GM12801 (cell line): ENCODE measurements around the gene DOK3.

Experiments used
- TF ChIP-seq, protein P1 (sequence below): IDR thresholded peaks from one replicate; pipeline ENCODE4 v1.5.1; 2011; ENCODE audit warnings: control low read depth; ENCODE audit not compliant: insufficient read length; ENCODE audit errors: extremely low read depth

Gene DOK3

DNA sequence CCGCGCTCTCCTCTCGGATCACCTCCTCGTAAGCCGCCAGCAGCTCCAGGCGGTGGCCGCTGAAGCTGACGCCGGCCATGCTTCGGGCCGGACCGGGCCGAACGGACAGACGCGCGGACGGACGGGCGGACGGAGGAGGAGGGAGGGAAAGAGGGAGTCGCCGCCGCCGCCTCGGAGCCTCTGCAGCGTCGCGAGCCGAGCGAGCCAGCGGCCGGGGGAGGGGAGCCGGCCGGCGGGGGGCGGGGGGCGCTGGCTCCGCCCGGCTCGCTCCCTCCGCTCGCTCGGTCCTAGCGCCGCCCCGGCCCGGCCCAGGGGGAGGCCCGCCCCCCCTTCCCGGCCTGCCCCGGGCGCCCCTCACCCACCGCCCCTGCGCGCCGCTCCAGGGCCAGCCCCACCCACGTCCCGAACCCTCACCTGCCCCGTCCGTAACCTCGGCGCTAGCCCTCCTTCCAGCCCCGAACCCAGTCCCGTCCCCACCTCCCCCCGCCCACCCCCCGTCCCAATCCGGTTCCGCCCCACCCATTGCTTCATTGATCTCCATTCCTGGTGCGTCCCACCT lies 36.1 kb downstream of the DOK3 start, which contains the start of gene DBN1:
DBN1 (minus strand) TSS at position 192 of the 559 bp plus-strand sequence; CDS start at position 79, 113 bp downstream.
- TF ChIP-seq, protein P1, sequence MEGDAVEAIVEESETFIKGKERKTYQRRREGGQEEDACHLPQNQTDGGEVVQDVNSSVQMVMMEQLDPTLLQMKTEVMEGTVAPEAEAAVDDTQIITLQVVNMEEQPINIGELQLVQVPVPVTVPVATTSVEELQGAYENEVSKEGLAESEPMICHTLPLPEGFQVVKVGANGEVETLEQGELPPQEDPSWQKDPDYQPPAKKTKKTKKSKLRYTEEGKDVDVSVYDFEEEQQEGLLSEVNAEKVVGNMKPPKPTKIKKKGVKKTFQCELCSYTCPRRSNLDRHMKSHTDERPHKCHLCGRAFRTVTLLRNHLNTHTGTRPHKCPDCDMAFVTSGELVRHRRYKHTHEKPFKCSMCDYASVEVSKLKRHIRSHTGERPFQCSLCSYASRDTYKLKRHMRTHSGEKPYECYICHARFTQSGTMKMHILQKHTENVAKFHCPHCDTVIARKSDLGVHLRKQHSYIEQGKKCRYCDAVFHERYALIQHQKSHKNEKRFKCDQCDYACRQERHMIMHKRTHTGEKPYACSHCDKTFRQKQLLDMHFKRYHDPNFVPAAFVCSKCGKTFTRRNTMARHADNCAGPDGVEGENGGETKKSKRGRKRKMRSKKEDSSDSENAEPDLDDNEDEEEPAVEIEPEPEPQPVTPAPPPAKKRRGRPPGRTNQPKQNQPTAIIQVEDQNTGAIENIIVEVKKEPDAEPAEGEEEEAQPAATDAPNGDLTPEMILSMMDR, result no peak

DNA sequence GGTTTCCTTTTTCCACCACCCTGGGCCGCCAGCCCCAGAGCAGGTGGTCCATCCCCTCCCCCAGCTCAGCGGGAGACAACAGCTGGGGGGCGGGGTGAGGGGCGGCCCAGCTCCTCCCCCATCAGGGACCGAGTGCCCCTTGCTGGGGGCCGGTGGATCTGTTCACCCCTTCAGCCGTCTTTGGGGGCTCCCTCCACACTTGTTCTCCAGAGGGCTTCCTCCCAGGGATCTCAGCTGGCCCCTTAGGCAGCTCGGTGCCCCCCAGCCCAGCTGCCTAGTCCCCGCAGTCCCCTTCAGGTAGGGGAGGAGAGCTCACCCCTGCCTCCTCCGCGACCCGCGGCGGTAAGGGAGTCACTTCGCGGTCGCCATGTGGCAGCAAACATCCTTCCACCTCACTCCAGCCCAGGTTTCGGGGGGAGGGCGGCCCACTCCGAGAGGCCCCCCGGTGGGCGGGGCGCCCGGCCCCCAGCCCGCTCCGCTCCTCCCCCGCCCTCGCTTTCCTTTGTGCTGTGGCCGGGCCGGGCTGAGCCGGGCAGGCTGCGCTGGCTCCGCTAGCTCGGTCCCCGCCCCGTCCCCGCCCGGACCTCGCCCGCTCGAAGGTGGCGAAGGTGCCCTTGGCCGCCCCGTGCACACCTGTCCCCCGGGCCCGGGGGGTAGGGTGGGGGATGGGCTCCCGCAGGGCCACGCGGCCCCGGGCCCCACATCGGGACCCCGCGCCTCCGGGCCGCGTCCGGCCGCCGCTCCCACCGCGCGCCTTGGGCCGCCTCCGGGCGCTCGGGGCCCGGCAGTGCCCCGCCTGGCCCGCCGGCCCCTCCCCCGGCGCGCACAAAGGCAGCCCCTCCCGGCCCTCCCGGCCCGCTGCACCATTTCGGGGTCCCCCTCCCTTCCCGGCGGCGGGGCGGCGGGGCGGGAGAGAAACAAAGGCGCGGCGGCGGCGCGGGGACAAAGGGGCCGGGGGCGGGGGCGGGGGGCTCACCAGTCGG lies 36.9 kb downstream of the DOK3 start:
- TF ChIP-seq, protein P1, result no peak

DNA sequence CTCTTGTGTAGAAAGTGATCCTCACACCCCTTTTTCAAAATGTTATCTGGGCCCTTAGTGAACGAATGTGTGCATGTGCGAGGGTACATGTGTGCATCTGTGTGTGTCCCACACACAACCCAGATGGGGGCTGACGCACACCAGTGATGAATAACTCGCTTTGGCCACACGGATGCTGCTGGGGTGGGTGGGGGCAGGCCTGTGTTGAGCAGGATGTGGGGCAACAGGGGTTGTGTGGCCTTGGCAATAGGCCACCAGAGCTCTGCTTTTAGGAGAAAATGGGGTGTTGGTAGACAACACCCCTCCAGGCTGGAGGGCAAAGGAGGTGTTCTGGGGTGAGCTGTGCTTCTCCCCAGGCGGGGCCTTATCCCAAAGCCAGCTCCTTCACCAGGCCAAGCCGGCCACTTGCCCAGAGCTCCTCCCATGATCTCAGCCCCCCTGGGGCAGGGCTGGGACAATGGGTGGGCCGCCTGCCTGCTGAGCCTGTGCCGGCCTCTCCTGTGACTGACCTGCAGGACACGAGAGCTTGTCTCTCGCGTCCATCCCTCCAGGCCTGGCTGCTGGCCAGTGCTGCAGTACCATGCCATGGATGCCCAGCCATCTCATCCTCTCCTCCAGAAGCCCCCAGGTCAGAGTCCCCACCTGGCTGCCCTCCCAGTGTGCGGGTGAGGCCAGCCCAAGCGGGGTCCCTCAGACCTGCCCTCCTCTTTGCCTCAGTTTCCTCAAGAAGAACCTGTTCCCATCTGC lies 37.8 kb downstream of the DOK3 start:
- TF ChIP-seq, protein P1, result no peak

DNA sequence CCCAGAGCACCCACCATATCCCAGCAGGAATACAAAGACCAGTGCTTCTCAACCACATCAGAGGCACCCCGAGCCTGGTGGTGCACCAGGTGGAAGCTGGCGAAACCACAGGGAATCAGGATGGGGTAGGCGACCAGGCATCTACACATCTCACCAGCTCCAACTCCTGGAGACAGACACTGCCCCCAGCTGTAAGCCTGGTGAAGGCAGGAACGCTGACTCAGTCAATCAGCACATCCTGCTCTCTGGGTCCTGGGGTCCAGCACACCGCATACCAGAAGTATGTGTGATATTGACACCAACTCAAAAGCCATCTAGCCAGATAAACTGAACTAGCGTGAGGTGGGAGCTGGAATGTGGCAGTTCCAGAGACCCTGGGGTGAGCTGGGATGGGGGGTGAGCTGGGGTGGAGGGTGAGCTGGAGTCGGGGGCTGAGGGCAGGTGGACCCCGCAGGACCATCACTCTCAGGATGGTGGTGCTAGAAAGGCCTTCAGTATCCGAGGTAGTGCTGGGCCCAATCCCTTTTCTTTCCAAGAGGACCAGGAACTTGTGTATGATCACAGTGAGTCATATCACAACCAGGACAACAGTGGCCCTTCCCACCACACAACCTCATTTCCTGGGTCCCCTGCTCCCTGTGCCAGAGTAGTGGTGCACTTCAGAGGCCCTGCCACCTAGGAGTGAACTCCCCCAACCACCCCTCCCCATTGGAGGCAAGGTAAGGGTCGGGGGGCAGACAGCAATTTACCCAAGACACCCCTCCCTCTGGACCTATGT lies 38.7 kb downstream of the DOK3 start:
- TF ChIP-seq, protein P1, result no peak

DNA sequence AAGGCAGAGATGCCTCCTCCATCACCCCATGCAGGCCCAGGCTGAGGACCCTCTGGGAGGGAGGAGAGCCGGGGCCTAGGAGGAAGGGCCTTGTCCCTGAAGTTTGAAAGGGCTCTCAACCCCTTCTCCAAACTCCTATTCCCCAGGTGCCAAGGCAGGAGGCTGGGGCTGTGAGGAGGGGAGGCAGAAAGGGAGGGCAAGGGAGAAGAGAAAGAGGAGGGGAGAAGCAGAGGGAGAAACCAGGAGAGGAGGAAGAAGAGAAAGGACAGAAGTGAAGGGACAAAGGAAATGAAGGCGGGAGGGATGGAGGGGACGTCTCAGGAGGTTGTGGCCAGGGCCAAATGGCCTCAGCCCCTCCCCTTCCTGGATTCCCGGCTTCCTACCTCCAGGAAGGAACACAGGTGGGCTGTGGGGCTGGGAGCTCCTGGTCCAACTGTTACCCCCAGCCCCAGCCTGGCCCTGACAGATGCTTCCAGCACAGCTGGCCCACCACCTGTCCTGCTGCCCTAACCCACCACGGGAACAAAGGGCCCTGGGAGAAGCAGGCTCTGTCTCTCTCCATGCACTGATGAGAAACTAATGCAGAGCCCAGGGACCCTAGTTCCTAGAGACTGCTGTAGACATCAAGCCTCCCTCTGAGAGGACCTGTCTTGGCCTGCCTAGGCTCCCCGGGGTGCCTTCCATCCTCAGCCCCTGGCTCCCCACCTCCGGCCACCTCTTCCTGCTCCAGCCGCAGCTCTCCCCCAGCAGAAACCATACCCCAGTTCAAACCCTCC lies 39.7 kb downstream of the DOK3 start:
- TF ChIP-seq, protein P1, result no peak

DNA sequence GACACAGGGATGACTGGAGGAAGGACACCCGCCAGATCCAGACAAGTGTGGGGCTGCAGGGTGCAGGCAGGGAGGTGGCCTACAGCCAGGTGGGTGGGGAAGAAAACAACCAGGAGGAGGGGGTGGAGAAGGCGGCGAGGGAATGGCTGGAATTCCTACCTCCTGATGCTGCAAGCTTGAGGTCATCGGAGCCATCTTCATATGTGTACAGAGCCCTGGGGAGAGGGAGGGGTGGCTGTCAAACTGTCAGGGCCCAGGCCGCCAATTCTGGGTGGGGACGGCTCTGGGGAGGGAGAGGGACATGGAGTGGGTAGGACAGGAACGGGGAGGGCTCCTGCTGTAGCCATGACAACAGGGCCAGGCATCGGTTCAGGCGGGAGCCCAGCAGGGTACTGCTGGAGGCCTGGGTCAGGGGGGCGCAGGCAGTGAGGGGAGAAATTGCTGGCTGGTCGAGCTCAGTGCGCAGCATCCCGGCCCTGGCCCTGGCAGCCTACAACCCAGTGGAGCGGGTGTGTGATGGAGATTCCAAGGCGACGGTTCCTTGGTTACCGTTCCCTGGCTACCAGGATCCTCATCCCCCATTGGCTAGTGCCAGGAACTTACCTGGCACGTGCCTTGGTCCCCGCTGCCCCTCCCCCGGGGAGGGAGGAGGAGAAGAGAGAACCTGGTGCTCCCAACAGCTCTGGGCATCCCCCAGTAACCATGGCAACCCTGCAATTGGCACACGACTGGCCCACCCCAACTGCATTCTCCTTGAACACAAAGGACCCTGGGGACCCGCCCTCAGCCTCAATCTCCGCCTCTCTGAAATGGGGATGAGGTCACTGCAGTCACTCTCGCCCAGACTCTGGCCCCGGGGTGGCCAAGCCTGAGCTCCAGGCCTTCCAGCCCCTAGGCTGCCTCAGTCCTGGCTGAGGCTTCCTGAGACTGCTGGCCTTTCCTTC lies 40.7 kb downstream of the DOK3 start:
- TF ChIP-seq, protein P1, result no peak
